Stimulated activated CD8-positive, alpha-beta memory T cell treated with anti-CD3 and anti-CD28 coated beads, Interleukin-12 subunit alpha, Interleukin-12 subunit beta, amount 100 ng/mL, for 24 hours (primary cell): ENCODE data around the gene DOCK11.
"Not testable (repeated sequence)": the region's sequence is repeated elsewhere in the genome, so short reads cannot be mapped to it uniquely, and the experiment has no call there.

Source experiments
- DNase-seq: peaks from one replicate; pipeline ENCODE4 v3.0.0-alpha.2; 2020; ENCODE audit errors: extremely low read depth

DOCK11 gene

DNA sequence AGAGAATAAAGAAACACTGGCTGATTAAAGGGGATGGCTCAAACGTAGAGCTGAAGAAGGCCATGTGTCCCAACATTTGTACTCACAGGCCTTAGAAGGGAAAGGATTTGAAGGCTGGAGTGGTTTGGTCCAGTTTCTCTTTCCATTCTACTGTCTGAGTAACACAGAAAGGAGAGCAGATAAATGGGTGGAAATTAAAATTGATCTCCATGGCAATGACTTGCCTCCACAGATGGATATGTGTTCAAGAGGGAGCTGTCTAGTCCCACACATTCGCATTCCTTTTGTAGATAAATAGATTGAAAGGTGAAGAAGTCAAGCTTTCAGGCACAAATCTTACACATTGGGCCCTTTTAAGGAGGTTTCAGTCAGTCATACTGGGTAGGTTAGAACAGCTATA lies 74.6 kb downstream of the DOCK11 start:
- no peak for DNase-seq

DNA sequence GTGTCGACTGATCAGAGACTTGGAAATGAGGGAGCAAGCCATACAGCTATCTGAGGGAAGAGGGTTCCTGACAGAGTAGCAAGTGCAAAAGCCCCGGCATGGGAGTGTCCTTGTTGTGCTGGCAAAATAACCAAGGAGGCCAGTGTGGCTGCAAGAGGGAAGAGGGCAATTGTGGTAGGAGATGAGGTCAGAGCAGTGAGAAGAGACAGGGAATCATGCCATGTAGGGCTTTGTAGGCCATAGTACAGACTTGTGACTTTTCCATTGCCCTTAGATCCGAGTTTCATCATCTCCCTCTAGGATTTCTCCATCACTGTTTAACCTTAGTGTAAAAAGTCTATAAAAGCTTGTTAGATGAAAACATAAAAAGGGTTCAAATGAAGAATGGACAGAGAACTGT lies 76.2 kb downstream of the DOCK11 start:
- DNase-seq = no peak

DNA sequence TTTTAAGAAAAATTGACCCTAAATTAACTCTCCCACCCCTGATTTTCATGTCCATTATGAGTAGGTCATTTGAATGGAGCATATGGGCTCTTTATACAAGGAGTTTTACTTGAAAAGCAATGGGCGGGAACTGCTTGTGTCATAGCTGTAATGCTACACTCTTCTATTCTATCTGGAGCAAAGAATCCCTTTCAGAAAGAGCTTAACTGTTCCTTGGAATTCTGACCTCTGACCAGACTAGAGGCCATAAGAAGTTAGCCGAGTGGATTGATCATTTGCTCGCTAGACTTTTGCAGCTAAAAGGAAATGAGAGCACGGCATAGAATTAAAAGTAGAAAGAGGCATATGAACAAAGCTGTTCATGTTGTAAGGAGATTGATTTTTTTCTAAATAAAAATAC lies 79.1 kb downstream of the DOCK11 start:
- DNase-seq = no peak

DNA sequence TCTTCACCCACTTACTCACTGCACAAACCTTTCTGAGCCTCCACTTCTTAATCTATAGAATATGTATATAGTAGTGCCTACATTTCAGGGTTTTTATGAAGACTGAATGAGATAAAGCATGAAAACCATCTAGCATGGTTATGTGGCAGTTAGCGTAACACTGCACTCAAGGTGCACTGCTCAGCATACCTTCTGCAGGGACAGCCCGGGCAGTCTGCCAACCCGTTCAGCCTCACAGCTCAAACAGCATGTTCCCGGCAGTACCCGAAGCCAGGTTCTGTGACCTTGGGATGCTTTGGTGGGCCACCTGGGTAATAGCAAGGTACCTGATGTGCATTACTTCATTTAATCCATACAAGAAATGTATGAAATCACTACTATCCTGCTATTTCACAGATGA lies 81.4 kb downstream of the DOCK11 start:
- DNase-seq = no peak

DNA sequence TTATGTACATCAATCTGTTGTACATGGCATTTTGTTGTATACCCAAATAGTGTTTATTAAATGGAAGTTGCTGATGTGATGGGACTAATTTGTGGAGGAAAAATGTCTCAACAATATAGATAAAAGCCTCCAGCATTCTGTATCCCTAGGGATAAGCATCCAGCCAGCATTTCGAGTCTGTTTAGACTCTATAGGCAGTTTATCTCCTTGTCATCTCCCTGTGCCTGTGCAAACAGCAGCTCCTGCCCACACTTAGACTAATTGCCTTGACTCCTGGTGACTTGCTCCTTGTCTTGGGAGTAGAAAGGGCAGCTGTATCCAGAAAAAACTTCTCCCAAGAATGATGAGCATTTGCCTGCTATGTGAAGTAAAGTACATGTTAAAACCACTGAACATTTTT lies 83.8 kb downstream of the DOCK11 start:
- DNase-seq = no peak

DNA sequence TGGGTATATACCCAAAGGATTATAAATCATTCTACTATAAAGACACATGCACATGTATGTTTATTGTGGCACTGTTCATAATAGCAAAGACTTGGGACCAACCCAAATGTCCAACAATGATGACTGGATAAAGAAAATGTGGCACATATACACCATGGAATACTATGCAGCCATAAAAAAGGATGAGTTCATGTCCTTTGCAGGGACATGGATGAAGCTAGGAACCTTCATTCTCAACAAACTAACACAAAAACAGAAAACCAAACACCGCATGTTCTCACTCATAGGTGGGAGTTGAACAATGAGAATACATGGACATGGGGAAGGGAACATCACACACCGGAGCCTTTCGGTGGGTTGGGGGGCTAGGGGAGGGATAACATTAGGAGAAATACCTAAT lies 87.3 kb downstream of the DOCK11 start:
- not testable (repeated sequence) for DNase-seq

DNA sequence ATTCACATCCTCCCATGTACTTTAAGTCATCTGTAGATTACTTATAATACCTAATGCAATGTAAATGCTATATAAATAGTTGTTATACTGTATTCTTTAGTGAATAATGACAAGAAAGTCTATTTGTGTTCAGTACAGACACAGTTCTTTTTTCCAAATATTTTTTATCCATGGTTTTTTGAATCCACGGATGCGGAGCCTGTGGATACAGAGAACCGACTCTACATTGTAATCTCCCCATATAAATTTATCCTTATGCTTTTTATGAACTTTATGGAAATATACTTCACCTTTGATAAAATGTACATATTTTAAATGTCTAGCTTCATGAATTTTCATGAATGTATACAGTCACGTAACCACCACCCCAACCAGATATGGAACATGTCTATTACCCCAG lies 88.2 kb downstream of the DOCK11 start:
- no peak for DNase-seq

DNA sequence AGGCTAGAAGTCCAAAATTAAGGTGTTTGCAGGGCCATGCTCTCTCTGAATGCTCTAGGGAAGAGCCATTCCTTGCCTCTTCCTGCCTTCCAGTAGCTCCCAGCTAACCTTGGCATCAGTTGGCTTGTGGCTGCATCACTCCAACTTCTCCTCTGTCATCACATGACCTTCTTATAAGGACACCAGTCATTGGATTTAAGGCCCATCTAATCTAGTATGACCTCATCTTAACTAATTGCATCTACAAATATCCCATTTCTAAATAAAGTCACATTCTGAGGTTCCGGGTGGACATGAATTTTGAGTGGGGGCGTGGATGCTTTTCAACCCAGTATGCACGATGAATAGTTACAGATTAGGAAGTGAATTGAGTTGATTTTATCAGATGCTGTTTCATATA lies 89.7 kb downstream of the DOCK11 start:
- DNase-seq = no peak

DNA sequence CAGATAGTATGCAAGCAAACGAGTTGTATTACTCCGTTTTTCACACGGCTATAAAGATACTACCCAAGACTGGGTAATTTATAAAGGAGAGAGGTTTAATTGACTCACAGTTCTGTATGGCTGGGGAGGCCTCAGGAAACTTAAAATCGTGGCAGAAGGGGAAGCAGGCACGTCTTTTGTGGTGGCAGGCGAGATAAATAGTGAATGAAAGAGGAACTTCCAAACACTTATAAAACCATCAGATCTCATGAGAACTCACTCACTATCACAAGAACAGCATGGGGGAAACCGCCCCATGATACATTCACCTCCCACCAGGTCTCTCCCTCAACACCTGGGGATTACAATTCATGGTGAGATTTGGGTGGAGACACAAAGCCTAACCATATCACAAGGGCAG lies 90.6 kb downstream of the DOCK11 start:
- DNase-seq = not testable (repeated sequence)

DNA sequence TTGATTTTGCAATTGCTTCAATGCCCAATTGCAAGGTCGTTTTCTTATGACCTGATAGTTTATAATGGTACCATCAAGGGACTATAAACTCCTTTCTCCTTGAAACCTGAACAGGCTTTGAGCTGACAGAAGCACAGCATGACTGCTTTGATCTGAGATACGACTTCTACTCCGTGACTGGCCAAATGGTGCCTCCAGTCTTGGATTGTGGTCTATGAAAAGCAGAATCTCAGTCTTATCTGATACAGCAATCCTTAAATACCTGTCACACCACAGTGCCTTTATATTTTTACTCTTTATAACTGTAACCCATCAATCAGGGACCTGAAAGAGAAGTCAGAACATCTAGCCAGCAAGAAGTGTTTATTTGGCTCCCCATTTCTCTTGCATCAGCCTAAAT lies 93.1 kb downstream of the DOCK11 start:
- no peak for DNase-seq

DNA sequence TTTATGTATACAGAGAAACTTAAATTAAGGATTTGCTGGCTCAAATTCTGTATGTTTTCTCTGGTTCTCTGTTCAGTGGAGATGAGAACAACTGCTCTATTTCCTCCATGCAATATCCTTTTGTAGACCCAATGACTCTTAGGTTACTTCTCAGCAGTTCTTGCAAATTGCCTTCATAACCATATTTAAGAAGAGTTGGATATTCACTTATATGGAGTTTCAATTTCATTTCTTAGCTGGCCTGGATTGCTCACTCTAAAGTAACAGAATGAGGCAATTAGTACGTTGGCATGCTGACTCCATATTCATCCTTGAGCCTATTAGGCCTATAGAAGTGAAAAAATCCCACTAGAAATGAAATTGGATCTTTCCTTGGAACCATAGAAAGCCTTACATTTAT lies 93.6 kb downstream of the DOCK11 start:
- DNase-seq = no peak

DNA sequence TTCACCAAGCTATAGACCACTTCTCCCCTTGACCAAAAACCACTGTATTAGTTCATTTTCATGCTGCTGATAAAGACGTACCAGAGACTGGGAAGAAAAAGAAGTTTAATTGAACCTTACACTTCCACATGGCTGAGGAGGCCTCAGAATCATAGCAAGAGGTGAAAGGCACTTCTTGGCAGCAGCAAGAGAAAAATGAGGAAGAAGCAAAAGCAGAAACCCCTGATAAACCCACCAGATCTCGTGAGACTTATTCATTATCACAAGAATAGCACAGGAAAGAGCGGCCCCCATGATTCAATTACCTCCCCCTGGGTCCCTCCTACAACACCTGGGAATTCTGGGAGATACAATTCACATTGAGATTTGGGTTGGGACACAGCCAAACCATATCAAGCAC lies 97.8 kb downstream of the DOCK11 start:
- DNase-seq = no peak

DNA sequence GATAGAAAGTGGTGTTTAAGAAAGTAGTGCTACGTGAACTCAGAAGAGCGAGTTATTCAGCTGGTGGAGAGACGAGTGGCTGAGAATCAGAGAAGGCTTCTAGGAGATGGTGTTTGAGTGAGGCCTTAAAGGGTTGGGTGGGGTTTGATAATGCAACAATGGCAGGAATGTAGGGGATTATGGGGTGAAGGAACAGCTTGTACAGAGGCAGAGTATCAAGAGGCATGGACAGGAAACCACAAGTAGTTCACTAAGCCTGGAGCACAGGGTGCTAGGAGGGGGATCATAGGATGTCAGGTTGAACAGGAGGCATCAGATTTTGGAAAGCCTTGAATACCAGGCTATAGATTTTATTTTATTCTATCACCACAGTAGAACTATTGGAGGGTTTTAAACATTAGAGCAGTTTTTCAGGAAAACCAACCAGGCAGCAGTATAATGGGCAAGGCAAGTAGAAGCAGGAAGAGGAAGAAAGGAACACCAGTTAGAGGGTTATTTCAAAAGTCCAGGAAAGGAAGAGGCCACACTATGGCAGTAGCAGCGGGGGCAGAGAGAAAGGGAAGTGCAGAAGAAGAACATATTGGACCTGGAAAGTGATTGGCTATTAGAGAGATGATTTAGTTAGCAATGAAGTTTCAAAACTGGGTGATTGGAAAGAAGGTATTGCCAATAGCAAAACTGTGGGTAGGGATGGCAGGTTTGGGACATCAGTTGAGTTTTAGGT lies 99.2 kb downstream of the DOCK11 start:
- no peak for DNase-seq

DNA sequence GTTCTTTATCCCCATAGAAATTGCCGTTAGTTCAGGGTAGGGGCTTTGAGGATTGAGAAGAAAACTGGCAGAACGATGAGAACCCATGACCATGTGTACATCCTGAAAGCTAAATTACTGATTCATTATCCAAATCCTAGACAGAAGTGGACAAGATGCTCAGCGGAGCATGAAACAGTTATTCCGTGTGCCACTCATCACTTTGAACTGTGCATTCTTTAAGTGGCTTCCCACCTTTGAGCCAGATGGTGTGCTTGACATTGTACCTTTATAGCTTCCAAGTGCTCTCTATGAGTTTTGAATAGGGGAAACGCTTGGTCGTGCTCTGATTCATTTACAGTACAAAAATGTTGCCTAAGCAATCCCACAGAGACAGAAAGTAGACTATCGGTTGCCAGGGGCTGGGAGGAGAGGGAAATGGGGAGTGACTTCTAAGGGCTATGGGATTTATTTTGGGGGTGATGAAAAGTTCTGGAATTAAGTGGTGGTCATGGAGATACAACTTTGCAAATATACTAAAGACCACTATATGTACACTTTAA lies 100.0 kb downstream of the DOCK11 start:
- no peak for DNase-seq

DNA sequence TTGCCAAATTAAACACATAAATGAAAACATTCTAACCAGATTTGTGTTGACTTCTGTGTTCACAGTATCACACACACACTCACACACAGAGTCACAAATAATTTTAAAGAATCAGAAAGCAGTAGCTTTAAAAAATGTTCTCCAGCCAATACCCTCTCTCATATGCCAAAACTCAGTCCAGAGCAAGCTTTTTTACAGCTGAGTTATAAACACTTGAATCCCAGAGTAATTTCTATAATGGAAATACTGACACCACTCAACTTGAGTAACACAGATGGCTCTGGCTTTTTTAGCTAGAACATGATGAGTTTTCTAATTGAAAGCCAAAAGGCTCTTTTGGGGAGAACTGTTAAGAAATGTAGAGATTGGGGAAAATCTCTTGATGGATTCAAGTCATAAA lies 100.8 kb downstream of the DOCK11 start:
- DNase-seq = no peak

DNA sequence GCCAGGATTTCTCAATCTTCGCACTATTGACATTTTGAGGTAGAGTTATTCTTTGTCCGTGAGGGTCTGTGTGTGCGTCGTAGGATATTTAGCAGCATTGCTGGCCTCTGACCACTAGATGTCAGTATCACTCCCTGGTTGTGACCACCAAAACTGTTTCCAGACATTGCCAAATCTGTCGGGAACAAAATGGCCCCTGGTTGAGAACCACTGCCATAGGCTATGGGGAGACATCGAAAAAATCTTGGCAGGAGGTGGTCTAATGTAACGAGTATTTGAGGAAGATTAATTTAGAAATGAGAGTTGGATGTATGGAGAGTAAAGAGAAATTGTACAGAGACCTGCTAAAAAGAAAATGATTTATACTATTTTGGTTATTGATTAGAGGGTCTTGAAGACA lies 108.4 kb downstream of the DOCK11 start:
- no peak for DNase-seq

DNA sequence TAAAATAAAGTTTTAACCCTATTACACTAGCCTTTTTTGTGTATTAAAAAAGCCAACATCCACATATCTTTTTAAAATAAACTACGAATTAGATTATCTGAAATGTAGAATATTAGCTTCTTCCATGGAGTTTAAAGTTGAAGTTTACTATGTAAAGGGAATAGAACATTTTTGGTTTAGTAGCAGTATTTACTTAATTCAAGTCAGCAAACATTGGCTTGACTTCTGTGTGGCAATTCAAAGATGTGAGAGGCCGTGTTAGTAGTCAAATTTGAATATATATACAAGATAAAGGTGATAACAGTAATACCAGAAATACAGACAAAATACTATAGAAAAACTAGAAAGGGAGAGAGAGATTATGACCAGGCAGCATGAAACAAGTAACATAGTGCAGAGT lies 116.7 kb downstream of the DOCK11 start:
- DNase-seq = no peak

DNA sequence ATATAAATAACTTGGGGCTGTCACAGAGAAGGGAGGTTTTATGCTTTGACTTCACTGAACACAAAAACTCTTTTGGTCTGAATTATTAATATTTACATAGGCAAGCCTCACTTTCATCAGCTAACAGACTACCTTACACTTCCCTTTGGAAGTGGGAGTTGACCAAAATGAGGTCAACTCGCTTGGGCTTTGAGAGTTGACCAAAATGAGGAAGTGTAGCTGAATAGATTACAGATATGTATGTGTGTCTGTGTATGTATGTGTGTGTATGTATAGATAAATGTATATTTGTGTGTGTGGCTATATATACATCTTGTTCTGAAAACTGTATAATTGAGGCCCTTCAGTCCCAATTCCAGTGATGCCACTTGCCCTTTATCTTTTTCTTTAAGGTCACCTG lies 118.5 kb downstream of the DOCK11 start:
- no peak for DNase-seq

DNA sequence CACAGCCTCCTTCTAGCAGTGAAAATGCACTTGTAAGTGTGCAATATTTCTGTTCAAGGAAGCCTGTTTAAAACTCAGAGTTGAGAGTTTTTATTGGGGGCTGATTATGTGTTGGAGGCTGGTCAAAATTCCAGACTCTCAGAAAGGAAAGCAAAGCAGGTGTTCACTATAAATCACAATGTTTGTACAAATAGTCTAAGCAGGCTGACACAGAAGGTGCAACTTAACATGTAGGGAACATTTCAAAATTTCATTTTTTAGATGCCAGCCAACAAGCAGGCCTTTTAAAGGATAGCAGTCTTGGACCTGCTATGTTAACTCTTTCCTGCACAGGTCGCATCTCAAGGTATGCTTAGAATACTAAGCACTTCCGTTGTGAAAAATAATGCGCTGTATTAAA lies 119.5 kb downstream of the DOCK11 start:
- DNase-seq = no peak

DNA sequence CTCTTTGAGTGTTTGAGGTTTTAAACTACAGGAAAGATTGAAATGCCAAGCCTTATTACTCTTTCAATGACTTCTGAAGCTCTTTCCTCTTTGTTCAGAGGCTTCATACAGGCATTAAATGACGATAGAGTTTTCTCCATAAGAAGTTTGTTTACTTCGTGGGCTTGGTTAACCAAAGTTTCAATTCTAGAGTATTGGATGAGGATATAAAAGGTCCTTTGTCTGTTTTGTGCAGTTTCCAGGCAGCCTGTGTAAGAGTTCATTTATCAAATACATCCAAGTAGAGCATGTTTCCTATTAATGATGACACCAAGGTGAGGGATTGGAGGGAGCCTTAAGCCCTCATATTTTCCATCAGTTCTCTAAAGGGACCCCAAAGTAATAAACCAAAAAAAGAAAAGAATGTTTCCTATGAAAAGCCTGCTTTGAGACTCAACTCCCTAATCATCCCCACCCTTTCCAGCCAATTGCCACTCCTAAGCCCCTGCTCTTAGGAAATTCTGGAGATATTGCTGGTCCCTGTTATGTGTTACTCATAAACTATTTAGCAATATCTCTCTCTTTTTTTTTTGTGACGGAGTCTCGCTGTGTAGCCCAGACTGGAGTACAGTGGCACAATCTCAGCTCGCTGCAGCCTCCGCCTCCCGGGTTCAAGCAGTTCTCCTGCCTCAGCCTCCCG lies 125.6 kb downstream of the DOCK11 start:
- DNase-seq = no peak

DNA sequence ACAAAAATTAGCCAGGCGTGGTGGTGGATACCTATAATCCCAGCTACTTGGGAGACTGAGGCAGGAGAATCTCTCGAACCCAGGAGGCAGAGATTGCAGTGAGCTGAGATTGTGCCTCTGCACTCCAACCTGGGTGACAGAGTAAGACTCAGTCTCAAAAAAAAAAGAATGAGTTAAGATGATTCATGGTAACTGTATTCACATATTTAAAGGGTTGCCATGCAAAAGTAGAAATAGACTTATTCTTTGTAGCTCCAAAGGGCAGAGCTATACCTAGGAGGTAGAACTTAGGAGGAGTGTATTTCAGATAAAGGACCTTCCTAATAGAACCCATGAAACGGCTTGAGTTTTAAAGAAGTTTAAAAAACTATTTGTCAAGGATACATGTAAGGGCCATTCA lies 127.4 kb downstream of the DOCK11 start:
- no peak for DNase-seq

DNA sequence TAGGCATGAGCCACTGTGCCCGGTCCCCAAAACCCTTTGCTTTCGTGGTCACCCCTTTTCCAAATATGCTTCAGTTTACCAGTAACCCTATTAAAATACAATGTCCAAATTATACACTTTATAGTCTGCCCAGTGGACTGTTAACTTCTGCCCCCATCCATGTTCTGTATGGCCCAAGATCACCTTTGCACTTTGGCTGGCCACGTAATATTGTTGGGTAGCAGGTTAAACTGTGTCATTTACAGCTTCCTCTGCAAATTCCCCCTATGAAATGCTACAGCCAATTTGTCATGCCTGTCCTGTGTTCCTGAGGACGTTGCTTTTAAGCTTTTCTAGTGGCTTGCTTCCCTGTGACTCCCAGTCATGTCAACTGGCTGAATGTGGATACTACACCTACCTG lies 130.7 kb downstream of the DOCK11 start:
- DNase-seq = no peak

DNA sequence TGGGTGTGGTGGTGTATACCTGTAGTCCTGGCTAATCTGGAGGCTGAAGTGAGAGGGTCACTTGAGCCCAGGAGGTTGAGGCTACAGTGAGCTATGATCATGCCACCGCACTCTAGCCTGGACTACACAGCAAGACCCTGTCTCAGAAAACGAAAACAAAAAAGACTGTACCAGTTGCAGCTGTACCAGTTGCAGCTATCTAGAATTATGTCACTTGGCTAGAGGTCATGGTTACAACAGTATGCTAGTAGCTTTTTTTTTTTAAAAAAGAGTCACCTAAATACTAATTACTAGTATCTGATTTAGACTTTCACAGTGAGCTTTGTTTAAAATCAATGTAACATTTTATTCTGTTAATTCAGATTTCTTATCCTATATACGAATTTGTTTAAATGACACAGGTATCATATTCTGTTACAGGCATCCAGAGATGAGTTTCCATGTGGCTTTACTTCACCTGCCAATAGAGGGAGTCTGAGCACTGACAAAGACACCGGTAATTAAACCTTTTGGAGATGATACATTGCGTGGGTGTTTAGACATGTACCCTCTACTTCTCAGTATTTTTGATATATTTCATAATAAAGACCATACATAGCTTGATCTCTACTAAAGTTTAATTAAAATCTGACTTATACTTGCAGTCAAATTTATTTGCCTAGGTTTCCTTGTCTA lies 131.6 kb downstream of the DOCK11 start:
- DNase-seq = no peak
